OCI-M2 (cell line): ENCODE results near the gene PEX11B.

Source experiments
- DNase-seq: peaks from one replicate; lab custom pipeline; 2025; ENCODE audit not compliant: unreplicated experiment; lab: John Stamatoyannopoulos, UW

Gene PEX11B

DNA sequence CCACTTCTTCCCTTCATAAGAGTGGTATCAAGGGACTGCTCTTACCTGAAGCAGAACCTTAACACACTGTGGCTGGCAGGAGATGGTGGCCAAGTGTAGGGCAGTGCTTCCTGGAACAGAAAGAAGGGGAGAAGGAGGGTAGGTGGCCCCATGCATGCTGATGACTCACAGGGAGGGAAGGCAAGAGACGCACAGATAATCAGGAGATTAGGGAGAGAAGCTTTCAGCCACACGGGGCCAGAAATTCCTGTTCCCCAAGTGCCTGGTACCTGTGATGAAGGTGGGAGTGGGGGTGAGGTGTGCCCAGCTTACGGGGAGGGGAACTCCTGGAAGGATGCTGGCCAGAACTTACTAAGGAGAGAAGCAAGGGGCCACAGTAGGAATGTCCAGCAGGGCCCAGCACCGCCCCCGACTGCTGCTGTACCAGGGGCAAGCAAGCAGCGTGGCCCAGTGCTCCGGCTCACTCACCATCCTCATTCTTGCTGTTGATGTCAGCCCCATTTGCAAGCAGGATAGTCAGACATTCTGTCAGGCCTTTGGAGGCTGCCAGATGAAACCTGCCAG, 40.5 kb downstream of the PEX11B start:
- DNase-seq: no peak

DNA sequence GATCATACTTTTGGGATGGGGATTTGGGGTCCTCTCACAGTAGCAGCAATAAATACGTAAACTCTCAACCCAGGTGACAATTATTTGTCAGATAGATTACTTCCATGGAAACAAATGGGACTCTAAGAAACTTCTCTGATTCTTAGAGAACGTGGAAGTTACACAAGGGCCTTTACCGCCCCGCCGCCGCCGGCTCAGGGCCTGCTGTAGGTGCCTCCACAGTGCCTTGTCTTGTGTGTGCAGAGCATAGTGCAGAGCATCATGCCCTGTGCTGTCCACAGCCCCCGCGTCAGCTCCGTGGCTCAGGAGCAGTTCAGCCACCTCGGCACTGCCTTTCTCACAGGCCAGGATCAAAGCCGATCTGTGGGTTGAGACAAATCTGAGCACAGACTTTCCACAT, 43.9 kb downstream of the PEX11B start:
- DNase-seq: no peak

GRCh38 chr1:145871994-145872924, 46.3 kb downstream of the PEX11B start:
- DNase-seq: no peak

DNA sequence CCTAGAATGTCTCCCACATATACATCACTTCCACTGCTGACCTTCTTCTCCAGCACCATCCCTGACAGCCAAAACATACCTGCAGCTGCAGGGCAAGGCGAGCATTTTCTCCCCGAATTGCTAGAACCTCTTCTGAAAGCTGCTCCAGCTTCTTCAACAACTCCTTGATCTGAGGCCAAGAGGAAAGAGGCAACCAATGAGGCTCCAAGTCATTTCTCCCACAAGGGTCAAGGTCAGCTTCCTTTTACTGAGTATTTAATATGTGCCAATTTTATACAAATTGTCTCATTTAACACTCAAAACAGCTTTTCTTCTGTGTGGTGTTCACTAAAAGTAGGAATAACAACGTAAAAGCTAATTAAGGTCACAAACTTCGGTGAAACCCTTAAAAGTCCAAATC, 50.3 kb downstream of the PEX11B start:
- no peak for DNase-seq

- no peak for DNase-seq
Observed at GRCh38 chr1:145863282-145864018, 55.1 kb downstream of the PEX11B start.
